GM19328 (cell line): ENCODE results near the gene VTA1.
"Not testable (repeated sequence)": the region's sequence is repeated elsewhere in the genome, so short reads cannot be mapped to it uniquely, and the experiment has no call there.

Experiments
- ATAC-seq: cut with Tn5 transposase; IDR thresholded peaks from one replicate; pipeline ENCODE4 v1.9.1; 2021; ENCODE audit warnings: mild to moderate bottlenecking, moderate library complexity; ENCODE audit not compliant: unreplicated experiment

Gene VTA1

GRCh38 chr6:142223938-142224337 lies 76.9 kb downstream of the VTA1 start:
- no peak for ATAC-seq

- no peak for ATAC-seq
These were observed 78.1 kb downstream of the VTA1 start for GRCh38 chr6:142225115-142225514.

- ATAC-seq: no peak
These were observed 78.5 kb downstream of the VTA1 start for GRCh38 chr6:142225552-142225951.

- no peak for ATAC-seq
These were observed 79.7 kb downstream of the VTA1 start for GRCh38 chr6:142226731-142227130.

DNA sequence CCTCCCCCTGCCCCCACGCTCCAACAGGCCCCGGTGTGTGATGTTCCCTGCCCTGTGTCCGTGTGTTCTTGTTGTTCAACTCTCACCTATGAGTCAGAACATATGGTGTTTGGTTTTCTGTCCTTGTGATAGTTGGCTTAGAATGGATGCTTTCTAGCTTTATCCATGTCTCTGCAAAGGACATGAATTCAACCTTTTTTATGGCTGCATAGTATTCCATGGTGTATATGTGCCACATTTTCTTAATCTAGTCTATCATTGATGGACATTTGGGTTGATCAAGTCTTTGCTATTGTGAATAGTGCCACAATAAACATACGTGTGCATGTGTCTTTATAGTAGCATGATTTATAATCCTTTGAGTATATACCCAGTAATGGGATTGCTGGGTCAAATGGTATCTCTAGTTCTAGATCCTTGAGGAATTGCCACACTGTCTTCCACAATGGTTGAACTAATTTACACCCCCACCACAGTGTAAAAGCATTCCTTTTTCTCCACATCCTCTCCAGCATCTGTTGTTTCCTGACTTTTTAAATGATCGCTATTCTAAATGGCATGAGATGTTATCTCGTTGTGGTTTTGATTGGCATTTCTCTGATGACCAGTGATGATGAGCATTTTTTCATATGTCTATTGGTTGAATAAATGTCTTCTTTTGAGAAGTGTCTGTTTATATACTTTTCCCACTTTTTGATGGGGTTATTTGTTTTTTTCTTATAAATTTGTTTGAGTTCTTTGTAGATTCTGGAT lies 82.6 kb downstream of the VTA1 start:
- ATAC-seq: not testable (repeated sequence)

DNA sequence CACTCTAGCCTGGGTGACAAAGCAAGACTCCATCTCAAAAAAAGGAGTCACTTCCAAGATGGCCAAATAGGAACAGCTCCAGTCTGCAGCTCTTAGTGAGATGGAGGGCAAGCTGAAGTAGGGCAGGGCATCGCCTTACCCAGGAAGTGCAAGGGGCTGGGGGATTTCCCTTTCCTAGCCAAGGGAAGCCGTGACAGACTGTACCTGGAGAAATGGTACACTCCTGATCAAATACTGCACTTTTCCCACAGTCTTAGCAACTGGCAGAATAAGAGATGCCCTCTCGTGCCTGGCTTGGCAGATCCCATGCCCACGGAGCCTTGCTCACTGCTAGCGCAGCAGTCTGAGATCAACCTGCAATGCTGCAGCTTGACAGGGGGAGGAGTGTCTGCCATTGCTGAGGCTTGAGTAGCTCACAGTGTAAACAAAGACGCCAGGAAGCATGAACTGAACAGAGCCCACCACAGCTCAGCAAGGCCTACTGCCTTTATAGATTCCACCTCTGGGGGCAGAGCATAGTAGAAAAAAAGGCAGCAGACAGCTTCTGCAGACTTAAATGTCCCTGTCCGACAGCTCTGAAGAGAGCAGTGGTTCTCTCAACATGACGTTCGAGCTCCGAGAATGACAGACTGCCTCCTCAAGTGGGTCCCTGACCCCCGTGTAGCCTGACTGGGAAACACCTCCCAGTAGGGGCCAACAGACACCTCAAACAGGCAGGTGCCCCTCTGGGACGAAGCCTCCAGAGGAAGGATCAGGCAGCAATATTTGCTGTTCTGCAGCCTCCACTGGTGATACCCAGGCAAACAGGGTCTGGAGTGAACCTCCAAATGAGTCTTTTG lies 85.4 kb downstream of the VTA1 start:
- ATAC-seq: not testable (repeated sequence)

DNA sequence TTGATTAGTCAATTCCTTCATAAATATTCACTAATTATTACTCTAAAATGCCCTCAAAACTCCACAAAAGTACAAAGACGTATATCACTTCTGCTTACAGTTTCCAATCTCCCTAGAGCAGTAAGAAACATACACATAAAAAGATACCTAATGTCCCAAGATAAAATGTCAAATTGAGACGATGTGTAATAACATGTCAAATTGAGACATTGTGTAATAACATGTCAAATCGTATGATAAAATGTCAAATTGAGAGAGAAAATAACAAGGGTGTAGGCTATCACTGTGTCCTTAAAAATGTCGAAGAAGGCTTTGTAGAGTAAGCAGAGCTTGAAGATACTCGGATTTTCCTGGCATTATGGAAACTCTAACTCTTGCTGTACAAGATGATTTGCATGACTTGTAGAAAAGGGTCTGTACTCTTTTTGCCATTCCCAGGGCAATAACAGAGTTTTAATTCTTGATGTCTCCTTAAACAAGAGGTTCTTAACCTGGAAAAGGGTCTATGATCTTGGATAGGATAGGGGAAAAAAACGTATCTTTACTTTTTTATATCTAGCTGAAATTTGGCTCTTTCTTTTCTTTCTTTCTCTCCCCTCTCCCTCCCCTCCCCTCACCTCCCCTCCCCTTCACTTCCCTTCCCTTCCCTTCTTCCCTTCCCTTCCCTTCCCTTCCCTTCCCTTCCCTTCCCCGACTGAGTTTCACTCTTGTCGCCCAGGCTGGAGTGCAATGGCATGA lies 87.1 kb downstream of the VTA1 start:
- ATAC-seq: no peak

DNA sequence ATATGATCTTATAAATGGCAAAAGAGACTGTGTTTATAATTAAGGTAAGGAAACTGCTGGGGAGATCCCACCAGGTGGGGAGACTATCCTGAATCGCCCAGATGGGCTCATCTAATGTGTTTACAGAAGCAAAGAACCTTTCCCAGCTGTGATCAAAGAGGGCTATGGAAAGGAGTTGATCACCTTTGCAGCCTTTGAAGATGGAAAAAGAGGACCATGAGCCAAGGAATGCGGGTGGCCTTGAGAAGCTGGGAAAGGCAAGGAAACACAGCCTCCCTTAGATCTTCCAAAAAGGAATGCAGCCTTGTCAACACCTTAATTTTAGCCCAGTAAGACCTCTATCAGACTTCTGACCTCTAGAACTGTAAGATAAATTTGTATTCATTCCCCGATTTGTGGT lies 88.2 kb downstream of the VTA1 start:
- no peak for ATAC-seq

DNA sequence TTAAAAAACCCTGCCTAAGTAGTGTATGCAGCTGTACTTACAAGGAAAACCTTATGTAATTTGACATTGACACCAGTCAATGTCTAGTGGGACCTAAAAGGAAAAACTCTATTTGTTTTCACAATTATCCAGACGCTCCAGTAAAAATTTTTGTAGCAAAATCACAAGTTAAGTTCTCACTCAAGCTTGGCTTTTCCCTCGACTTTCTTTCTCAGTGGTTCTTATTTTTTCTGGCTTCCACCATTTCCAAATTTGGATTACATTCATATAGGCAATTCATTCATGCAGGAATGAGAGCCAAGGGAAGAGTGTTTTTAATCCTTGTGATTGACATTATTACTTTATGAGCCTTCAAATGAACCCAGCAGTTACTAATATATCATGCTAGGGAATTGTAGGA lies 88.7 kb downstream of the VTA1 start:
- no peak for ATAC-seq

DNA sequence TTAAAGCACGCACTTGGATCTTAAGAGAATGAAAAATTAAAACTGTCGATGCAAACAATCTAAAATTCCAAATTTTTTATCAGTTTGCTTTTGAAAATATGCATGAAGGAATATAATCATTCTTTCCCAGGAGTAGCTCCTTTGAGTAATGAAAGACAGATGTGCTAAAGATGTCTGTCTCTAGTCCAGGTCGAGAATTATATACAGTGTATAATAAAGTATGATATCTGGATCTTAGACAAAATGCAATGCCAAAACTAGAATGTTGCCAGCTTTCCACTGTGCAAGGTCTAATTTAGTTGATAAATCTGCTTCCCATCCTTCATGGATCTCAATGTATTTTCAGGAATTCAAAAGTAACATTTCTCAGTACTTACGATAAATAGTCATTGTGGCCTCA lies 89.6 kb downstream of the VTA1 start:
- ATAC-seq: no peak

DNA sequence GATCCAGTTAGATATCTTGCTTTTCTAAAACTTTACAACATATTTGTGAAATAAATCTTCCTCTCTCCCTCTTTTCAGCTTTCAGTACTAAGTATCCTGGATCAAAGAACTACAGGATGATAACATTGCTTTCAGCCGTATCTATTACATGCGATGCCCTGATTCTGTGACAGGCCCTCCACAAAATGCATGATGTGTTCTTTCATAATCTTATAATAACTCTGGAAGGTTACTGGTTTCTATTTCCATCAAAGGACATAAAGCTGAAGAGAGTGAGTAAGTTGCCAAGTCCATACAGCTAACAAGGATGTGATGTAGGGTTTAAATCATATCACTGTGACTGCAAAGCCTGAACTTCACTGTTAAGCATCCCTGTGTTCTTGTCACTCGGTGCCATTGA lies 91.8 kb downstream of the VTA1 start:
- no peak for ATAC-seq

DNA sequence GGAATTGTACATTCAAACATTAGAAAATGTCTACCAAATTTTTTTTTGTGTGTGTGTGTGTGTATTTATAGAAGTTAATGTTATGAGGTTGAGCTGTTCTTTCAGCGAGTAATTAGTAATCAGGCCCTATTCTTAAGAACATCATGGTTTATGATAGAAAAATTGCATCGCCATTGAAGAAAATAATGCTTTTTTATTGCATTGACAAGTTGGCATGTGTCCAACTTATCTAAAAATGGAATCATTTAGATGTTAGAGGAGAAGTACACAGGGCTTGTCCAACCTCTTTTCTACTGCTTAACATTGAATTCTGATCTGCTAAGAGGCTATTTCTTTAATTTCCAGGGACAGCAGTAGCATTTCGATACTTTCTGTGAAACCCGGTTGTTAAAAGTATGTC lies 93.1 kb downstream of the VTA1 start:
- ATAC-seq: no peak

DNA sequence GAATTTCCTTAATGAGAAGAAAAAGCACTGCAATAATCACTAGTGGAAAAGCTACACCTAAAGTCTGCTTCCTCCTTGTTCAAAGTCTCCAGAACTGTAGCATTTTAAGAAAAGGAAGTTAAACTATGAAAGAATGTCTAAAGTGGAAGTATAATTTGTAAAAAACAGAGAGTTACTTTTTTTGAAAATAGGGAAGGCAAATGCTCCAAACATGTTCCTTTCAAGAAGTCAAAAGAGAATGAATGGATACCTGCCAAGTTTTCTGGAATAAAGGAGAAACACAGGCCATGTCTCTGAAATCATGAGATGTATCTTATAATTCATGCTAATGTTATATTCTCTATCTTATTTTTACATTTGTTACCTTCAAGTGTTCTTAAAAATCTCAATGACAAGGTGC lies 94.0 kb downstream of the VTA1 start:
- ATAC-seq: no peak

GRCh38 chr6:142242269-142242668 lies 95.2 kb downstream of the VTA1 start:
- no peak for ATAC-seq

DNA sequence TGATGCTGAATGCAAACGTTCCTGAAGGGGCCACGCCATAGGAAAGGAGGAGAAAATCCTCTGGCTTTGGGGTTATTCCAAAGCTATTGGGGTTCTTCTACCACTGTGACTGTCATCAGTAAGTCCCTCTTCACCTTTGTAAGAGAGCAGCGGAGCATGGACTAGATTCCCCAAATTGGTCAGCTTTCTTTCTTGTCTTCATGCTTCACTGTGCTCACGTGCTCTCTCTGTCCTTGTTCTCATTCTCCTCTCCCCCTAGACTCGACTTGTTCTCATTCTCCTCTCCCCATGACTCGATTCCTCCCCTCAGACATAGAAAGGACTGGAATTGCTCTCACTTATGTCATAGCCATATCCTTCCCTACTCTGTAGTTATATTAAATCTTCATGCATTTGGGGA lies 99.9 kb downstream of the VTA1 start:
- ATAC-seq: no peak

- ATAC-seq: no peak
These were observed 102.2 kb downstream of the VTA1 start for GRCh38 chr6:142249266-142249665.

DNA sequence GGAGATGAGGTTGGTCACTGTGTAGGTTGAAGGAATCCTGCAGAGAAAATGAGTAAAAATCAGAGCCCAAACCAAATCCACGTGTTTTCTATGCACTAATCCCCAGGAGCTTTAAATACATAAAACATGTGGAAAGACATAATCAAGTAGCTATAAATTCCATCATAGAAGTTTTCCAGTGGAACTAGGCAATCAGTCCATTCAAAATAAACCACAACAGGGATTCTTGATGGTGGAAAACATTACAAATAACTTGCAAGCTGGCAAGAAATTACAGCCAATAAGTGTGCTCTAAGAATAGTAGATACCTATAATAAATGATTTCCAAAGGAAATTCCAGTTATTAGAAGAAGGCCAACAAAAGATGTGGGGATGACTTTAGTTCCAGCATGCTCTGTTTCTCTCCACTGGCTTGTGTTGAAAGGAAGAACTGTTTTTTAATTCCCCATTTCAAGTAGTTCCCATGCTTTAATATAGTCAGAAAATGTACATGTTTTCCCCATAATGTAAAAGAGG lies 104.9 kb downstream of the VTA1 start:
- ATAC-seq: no peak

DNA sequence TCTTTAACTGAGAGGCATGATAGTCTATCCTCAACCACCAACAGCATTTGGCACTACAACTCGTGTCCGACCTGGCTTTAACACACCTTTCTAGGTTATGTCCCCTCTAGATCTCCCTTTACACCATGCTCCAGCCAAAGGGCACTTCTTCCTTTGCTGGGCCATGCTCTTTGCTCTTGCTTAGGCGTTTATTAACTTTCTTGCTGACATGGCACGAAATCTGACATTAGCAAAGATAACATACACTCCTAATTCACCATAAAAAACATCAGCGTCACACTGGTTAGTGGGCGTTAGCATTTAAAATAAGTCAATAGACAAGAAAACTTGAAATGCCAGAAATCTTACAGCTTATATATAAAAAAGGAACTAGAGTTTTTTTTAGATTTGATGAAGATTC lies 107.5 kb downstream of the VTA1 start:
- ATAC-seq: no peak

- no peak for ATAC-seq
These were observed 108.7 kb downstream of the VTA1 start for GRCh38 chr6:142255785-142256184.

DNA sequence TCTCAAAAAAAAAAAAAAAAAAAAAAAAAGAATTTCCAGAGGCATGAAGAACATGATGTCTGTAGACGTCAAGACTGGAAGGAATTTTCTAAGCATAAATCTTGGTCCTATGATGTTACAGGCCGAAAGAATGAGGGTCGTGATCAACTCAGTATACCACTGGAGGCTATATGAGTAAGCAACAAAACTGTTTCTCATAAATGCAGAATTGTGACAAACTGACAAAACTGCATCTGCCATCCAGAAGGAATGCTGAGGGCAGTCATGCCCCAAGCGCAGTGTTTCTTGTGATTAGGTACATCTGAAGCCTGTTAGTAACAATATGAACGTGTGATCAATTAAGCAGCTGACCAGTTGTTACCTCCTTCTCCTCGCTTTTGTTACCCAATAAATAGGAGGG lies 111.2 kb downstream of the VTA1 start:
- no peak for ATAC-seq

DNA sequence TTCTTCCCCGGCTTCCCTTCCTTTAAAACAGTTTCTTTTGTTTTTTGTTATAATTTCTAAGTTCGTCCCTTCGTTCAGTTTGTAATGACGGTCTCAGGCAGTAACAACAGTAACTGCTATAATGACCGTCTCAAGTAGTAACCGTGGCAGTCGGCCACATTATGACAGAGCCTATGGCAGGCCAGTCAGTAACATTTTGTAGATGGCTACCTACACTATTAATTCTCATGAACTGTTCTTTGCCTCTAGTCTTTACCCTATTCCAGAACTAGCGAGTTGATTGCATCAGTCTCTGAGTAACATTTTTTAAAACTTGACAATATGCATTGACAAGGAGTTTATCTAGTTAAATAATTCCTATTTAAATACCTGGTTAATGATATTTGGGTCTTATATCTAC lies 111.7 kb downstream of the VTA1 start:
- ATAC-seq: no peak
